DMS114 treated with DMSO at 0.1 percent for 48 hours (cell line): ENCODE results near the gene GPI.
"Not testable (repeated sequence)": the region's sequence is repeated elsewhere in the genome, so short reads cannot be mapped to it uniquely, and the experiment has no call there.

Experiments
- DNase-seq: peaks from one replicate; lab custom pipeline; 2025; ENCODE audit not compliant: unreplicated experiment; lab: John Stamatoyannopoulos, UW

Gene GPI

DNA sequence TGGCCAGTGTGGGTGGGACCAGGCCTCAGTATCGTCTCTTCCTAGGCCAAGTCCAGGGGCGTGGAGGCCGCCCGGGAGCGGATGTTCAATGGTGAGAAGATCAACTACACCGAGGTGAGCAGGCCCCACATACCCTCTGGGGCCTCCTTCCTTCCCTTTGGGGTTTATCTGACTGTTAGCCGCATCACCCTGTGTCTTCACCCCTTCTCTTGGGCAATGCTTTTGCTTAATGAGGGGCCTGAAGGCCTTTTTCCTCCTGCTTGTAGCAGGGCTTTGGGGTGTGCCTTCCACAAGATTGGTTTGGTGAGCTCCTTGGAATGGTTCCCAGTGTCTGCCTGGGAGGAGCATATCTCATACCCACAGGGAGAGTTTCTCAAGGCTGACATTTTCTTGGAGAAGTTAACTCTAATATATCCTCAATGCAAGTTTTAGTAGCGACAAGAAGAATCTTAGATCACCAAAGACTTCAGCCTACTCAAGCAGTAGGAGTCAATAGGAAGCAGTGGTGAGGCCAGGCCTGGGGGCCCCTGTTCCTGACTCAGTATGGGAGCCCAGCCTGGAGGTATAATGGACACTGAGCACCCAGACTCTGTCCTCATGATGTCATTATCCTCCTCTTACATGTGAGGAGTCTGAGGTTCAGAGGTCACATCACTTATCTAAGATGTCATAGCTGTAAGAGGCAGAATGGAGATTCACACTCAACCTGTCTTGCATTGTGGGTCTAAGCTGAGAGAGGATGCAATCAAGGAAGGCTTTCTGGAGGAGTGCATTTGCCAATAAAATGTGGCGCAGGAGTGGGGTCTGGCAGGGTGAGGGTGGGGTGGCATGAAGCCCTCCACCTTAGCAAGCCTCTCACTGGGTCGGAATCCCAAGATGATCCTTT is 2.0 kb downstream of the GPI start:
- DNase-seq = no peak

- DNase-seq = no peak
These were observed 2.6 kb downstream of the GPI start for GRCh38 chr19:34367624-34367957.

DNA sequence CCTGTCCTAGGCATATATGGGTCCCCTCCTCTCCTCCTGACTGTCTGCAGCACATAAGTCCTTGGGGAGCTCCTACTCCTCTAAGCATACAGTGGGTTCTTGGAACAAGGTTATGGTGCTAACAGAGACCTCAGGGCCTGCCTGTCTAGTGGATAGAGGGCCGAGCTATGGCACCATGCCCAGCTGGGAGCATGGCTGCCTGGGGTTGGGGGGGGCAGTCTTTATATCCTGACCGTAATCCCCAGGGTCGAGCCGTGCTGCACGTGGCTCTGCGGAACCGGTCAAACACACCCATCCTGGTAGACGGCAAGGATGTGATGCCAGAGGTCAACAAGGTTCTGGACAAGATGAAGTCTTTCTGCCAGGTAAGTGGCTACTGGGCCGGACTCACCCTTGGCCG is 3.3 kb downstream of the GPI start:
- no peak for DNase-seq

DNA sequence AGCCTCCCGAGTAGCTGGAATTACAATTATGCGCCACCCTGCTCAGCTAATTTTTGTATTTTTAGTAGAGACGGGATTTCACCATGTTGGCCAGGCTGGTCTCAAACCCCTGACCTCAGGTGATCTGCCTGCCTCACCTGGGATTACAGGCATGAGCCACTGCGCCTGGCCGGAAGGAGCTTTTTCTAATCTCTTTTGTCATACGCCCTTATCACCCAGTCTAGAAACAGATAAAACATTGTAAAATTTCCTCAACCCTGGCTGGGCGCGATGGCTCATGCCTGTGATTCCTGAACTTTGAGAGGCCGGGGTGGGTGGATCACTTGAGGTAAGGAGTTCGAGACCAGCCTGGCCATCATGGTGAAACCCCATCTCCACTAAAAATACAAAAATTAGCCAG is 4.2 kb downstream of the GPI start:
- DNase-seq = not testable (repeated sequence)

DNA sequence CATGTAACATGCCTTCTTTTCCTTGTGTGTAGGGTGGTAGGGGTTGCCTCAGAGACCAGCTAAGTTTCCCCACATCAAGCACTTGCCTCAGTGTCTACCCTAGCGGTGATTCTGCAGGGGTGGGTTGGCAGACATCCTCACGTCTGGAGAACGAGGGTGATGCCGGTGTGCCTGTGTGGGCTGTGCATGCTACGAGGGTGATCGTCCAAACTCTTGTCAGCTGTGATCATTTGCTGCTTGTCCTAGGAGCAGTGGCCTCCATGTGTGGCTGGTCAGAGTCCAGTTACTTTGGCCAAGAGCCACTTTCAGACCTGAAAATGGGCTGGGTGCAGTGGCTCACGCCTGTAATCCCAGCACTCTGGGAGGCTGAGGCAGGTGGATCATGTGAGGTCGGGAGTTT is 5.1 kb downstream of the GPI start:
- DNase-seq = no peak

DNA sequence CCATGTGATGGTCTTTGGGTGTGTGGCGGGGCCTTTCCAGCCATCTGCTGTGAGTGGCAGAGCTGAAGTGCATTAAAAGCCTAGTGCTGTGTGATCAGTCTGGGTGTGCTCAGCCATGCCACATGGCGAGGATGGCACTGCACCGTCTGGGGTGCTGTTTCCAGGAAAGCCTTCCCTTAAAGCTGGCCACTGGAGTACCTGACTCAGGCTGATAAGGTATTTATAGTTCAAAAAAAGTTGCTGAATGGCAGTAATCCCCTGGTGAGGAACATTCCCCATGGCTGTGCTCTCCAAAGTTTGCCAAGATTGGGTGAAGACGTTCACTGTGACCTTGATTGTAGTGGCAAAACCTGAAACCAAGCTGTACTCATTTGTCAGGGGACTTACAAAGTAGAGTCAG is 6.0 kb downstream of the GPI start:
- no peak for DNase-seq

DNA sequence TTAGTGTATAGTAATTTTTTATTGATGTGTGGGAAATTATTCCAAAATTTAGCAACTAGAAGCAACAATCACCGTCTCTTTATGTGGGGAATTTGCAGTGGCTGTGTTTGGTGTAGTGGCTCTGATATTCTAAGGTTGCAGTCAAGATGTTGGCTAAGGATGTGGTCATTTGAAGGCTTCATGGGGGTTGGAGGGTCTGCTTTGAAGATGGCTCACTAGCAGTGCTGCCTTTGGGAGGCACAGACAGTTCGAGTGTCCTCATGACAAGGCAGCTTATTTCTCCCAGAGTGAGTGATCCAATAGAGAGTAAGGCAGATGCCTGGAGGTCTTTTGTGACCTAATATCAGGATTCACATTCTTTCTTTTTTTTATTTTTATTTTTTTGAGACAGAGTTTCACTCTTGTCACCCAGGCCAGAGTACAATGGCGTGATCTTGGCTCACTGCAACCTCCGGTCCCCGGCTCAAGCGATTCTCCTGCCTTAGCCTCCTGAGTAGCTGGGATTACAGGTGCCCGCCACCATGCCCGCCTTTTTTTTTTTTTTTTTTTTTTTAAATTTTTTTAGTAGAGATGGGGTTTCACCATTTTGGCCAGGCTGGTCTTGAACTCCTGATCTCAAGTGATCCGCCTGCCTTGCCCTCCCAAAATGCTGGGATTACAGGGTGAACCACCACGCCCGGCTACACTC is 8.7 kb downstream of the GPI start:
- no peak for DNase-seq

DNA sequence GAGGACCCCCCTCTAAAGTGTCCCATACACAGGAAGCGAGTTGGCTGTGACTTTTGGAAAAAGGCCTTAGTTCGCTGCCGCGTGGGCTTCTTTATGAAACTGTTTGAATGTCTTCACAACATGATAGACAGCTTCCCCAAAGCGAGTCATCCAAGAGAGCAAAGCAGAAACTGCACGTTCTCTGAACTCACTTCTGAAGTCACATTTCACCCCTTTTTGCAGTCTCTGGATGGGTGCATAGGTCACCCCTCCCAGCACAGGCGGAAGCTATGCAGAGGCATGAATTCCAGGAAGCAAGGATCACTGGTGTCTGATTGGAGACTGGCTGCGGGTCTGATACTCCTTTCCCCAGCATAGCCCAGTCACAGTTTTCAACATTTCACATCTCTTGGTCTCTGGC is 10.6 kb downstream of the GPI start:
- DNase-seq = no peak

DNA sequence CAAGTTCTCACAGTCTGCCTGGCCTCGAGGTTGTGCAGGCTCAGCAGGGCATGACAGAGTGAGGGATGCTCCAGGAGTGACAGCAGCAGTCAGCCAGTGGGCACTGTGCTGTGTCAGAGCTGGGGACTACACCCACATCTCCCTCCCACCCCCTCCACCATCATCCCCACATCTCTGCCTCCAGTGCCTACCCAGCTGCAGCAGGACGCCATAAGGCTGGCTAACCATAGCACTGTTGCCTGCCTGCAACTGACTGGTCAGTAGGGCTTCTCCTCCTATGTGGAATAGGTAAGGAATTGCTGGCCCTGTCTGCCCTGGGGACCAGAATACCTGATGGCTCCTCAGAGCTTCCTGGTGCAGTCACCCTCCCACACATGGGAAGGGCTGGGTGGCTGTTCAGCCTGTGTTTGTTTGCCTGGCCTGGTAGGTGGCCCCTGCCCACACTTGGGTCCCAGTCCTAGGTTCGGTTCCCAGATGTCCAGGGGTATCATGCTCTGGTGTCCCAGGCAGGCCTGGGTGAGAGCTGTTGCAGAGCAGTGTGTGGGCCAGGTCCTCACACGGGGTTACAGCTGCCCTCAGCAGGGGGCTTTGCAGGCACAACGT is 15.7 kb downstream of the GPI start:
- DNase-seq = no peak

DNA sequence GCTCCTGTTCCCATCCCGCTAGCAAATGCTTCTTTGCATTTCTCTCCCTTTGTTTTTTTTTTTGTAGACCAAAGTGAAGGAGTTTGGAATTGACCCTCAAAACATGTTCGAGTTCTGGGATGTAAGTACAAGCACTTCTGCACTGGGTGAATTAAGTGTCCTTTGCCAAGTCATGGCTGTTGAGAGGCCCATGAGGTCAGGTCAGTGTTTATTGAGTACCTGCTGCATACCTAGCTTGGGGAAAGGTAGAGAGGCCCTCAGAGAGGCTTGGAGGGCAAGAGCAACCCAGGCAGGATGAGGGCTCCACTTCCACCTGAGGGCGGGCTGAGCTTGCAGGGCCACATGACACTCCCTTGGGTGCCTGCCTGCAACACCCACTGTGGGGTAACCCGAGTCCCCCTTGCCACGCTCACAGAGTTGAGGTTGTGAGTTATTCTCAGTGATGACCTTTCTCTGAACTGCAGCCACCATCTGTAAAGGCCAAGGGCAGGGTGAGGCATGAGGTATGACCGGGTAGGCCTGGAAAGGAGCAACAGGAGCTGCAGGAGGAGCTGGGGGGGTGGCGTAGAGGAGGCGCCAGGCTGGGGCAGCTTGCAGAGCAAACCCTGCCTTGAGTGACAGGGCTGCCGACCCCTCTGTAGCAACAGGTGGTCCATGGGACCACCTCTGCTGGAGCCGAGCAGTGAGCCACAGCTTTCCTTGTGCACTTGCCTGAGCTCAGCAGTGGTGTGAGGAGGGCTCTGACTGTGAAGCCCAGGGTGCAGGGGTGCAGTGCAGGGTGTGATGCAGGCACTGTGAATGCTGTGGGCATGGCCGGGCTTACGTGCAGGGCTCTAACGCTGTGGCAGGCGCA is 16.6 kb downstream of the GPI start:
- DNase-seq = no peak

DNA sequence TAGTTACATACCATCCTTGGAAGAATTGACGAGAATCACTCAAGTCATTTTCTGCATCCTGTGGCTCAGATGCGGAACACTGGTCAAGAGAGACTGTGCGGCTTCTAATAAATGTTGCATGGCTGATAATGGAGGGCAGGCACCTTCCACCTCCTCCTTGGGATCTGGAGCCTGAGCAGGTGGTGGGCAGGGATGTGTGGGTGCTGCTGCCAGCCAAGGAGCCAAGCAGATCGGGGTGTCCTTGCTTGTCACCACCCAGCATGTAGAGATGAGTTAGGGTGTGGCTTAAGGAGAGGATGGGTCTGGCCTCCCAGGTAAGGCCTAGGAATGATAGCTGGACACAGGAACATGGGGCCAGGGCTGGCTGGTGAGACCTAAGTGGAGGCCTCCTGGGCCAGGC is 17.5 kb downstream of the GPI start:
- no peak for DNase-seq

DNA sequence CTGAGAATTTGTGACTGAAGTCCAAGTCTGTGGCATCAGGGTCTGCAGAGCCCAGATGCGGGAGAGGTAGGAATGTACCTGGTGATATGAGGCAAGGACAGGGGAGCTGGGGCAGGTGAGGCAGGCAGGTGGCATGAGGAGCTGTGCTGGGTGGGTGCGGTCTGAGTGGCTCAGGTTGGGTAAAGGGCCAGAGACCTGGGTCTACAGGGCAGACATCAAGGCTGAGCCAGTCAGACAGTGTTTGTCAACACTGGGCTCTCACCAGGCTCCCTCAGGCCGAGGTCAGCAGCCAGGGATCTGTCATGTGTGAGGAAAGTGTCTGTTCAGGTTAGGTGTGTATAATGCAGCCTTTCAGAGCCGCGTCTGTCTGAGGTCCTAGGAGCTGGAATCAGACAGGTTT is 18.6 kb downstream of the GPI start:
- no peak for DNase-seq

DNA sequence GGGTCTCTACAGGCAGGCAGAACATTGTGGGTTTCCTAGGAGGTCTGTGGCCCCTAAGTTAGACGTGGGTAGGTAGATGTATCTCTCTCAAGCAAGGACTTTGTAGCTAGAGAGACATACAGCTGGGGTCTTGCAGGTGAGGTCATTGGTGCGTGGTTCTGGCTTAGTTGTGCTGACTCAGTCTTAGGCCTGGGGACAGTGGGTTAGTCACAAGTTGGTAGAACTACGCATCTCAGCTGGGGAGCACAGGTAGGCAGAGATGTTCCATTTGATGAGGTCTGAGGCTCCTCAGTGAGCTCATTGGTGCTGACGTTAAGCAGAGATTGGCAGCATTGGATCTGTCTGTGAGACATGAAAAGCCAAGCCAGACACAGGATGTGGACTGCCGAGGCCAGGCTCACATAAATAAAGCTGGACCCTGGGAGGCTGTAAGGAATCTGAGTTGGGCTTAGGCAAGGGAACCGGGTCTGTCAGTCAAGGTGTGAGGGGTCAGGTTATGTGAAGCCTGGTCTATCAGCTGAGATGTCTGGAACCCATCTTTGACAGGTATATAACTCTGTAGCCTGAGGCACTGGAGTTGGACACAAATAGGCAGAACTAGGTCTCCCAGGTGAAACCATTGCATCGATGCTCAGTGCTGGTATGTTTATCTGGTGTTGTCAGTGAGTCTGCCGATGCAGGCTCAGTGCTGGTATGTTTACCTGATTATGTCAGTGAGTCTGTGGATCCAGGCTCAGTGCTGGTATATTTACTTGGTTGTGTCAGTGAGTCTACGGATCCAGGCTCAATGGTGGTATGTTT is 21.8 kb downstream of the GPI start:
- DNase-seq = no peak

- no peak for DNase-seq
These were observed 22.4 kb downstream of the GPI start for GRCh38 chr19:34387446-34387810.

DNA sequence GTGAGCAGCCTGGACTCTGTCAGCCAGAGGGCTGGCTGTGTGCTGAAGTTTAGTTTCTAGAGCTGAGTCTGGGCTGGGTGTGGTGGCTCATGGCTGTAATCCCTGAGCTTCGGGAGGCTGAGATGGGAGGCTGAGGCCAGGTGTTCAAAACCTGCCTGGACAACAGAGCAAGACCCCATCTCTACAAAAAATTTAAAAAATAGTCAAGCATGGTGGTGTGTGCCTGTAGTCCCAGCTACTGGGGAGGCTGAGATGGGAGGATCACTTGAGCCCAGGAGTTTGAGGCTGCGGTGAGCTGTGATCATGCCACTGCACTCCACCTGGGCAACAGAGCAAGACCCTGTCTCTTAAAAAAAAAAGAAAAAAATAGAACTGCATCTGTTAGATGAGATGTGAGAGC is 23.7 kb downstream of the GPI start:
- DNase-seq = not testable (repeated sequence)

GRCh38 chr19:34391813-34392212 is 26.8 kb downstream of the GPI start:
- no peak for DNase-seq

DNA sequence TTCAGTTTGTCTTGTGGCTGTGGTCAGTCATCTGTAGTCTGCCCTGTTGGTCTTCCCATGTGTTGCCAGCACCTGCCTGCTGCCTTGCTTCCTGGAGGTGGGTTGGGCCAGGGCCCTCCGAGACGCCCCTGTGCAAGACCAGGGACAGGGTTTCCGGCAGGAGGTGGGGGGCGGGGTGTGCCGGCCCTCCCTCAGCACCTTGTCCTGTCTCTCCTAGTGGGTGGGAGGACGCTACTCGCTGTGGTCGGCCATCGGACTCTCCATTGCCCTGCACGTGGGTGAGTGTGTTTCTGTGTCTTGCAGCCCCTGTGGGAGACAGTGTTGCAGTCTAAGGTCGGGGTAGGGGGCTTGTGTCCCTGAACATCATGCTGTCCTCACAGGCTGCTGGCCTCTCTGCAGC is 28.0 kb downstream of the GPI start:
- no peak for DNase-seq

- no peak for DNase-seq
These were observed 28.6 kb downstream of the GPI start for GRCh38 chr19:34393629-34394028.

- DNase-seq = no peak
These were observed 32.9 kb downstream of the GPI start for GRCh38 chr19:34397853-34398252.

- no peak for DNase-seq
These were observed 34.9 kb downstream of the GPI start for GRCh38 chr19:34399886-34400285.

DNA sequence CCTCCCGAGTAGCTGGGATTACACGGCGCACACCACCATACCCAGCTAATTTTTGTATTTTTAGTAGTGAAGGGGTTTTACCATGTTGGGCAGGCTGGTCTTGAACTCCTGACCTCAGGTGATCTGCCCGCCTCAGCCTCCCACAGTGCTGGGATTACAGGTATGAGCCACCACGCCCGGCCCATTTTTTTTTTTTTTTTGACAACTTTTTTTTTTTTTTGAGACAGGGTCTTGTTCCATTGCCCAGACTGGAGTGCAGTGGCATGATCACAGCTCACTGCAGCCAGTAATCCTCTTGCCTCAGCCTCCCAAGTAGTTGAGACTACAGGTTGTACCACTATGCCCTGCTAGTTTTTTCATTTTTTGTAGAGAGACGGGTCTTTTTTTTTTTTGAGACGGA is 35.8 kb downstream of the GPI start:
- DNase-seq = not testable (repeated sequence)
